ENCODE results near the gene CDKN1C. TPM values are rescaled to one million over a fixed set of nuclear protein-coding genes. Genes with fewer than 3 reads are reported as not detected.
A peak's percentile ranks its signal among the peaks of the same experiment; 100 is the strongest.

Gene CDKN1C
- total and polyA plus RNA-seq, 2 donors from 2014 or later = 54.8 to 192 TPM

DNA sequence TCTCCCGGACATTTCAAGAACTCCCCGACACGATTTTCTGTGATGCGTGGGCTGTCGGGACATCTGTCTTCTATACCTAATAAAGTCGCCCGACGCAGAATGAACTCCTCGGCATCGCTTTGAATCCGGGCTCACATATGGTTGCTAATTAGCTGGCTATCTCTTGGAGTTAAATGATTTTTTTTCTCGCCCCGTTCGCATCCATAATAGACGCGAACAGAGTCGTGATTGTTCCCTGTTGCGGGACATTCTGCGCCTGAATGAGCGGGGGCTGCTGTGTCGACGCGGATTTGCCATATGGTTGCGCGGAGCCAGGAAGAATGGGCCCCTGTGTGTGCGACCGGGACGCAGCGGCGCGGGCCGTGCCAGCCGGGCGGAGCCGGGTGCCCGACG is 16.4 kb downstream of the CDKN1C start:
- no peak overlapping the region for H3K9ac ChIP-seq (ENCODE audit: low read length in 3 of 3)
- intact Hi-C loops (cut with DNase I) = no loop called here
- peaks cover 12% of the 10 kb centered on the region for H3K27me3 ChIP-seq (ENCODE audit: control insufficient read depth, insufficient read depth, low read length)
- TF ChIP-seq CTCF (IDR thresholded peaks at IDR 0.05; ENCODE audit: borderline replicate concordance, extremely low read depth, insufficient read depth) = no peak
- no peak overlapping the region for H3K27ac ChIP-seq (ENCODE audit: low read depth in 2 of 2, low read length in 2 of 2)
- no peak overlapping the region for H3K4me3 ChIP-seq (ENCODE audit: low read length in 3 of 3)
- H3K36me3 ChIP-seq (ENCODE audit: control insufficient read depth in 2 of 3, insufficient read depth in 3 of 3, low read length in 3 of 3) = no peaks in the 10 kb centered on the region
- H3K9me3 ChIP-seq (ENCODE audit: control insufficient read depth in 2 of 3, insufficient read depth in 1 of 3, low read length in 3 of 3) = no peaks in the 10 kb centered on the region
- FAIRE-seq = no peak
- no peak for DNase-seq
- peaks cover 0 to 4% (median 0%) of the 10 kb centered on the region in 3 donors for H3K4me1 ChIP-seq (ENCODE audit: control insufficient read depth in 2 of 3, insufficient read depth in 2 of 3, low read depth in 1 of 3, low read length in 3 of 3)

DNA sequence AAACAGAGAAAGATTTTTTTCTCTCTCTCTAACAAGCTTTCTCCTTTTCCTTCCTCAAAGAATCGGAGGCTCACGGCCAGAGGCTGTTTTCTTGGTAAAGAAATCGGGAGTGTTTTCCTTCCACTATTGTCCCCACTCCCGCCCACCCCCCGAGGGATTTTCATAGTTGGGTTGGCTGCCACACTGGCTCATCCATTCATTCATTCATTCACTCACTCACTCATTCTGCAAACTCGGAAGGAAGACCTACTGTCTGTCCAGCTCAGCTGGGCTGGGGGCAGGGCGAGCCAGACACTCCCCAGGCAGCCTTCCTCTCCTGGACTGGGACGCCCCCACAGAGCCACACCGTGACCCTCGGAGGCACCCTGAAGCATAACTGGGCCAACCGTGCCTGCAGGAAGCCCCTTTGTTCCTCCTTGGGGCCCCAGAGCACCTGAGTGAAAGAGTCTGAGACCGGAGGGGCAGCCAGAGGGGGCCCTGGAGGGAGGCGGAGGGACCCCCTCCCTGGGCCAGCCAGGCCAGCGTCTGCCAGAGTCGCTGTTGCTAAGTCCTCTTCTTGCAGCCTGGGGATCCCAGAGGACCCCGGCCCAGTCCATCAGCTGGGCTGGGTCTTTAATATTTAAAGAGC is 17.0 kb downstream of the CDKN1C start:
- TF ChIP-seq CTCF (IDR thresholded peaks at IDR 0.05; ENCODE audit: borderline replicate concordance, extremely low read depth, insufficient read depth) = no peak
- intact Hi-C loops (cut with DNase I) = no loop called here
- H3K9me3 ChIP-seq (ENCODE audit: control insufficient read depth in 2 of 3, insufficient read depth in 1 of 3, low read length in 3 of 3) = no peaks in the 10 kb centered on the region
- no peak for FAIRE-seq
- DNase-seq = peak in 1 of 5 donors; percentile 69
- H3K36me3 ChIP-seq (ENCODE audit: control insufficient read depth in 2 of 3, insufficient read depth in 3 of 3, low read length in 3 of 3) = no peaks in the 10 kb centered on the region
- peaks cover 0 to 4% (median 0%) of the 10 kb centered on the region in 3 donors for H3K4me1 ChIP-seq (ENCODE audit: control insufficient read depth in 2 of 3, insufficient read depth in 2 of 3, low read depth in 1 of 3, low read length in 3 of 3)
- no peak overlapping the region for H3K4me3 ChIP-seq (ENCODE audit: low read length in 3 of 3)
- H3K27me3 ChIP-seq (ENCODE audit: control insufficient read depth, insufficient read depth, low read length) = peaks cover 12% of the 10 kb centered on the region
- no peak overlapping the region for H3K27ac ChIP-seq (ENCODE audit: low read depth in 2 of 2, low read length in 2 of 2)
- H3K9ac ChIP-seq (ENCODE audit: low read length in 3 of 3) = no peak overlapping the region

DNA sequence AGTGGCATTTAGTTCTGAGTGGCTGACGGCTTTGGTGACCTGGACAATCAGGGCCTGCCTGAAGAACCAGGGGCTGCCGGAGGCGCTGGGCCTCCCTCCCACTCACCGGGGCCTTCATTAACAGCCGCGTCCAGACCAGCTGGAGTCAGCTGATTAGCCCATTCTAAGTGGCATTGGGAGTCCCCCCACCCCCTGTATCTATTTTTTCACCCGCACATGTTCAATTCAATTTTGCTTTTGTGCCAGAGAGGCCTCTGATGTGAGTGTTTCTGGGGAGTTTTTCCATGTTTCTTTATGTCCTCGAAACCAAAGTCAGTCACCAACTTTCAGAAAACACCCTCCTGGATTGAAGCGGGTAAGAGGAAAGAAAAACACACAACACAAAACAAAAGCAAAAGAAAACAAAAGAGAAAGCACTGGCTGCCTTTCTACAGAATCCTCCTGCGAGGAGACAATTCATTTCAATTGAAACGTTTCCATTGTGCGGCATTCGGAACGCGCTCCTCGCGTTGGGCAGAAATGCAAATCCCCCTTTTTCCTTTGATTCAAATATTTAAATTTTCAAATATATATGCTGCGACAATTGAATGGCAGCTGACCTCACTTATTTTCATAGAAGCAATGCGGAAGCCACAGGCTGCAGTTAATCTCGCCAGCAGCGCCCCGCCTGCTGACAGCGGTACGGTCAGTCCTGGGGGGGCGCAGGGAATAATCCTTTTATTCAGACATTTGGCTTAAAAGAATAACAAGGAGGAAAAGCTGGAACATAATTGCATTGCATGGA is 17.7 kb downstream of the CDKN1C start:
- Histone ChIP-seq H3K27ac (ENCODE audit: low read depth in 2 of 2, low read length in 2 of 2) (no peak overlapping the region), H3K4me1 (ENCODE audit: control insufficient read depth in 2 of 3, insufficient read depth in 2 of 3, low read depth in 1 of 3, low read length in 3 of 3) (peaks cover 0 to 4% (median 0%) of the 10 kb centered on the region in 3 donors), H3K27me3 (ENCODE audit: control insufficient read depth, insufficient read depth, low read length) (peaks cover 12% of the 10 kb centered on the region), H3K9me3 (ENCODE audit: control insufficient read depth in 2 of 3, insufficient read depth in 1 of 3, low read length in 3 of 3) (no peaks in the 10 kb centered on the region), H3K36me3 (ENCODE audit: control insufficient read depth in 2 of 3, insufficient read depth in 3 of 3, low read length in 3 of 3) (no peaks in the 10 kb centered on the region), H3K4me3 (ENCODE audit: low read length in 3 of 3) (no peak overlapping the region), H3K9ac (ENCODE audit: low read length in 3 of 3) (no peak overlapping the region)
- FAIRE-seq (no peak), DNase-seq (peak in 1 of 5 donors; percentile 58)
- no peak for TF ChIP-seq CTCF (IDR thresholded peaks at IDR 0.05; ENCODE audit: borderline replicate concordance, extremely low read depth, insufficient read depth)
- intact Hi-C loops (cut with DNase I) = no loop called here
